GM12878 (cell line): ENCODE results near the gene CMAS. TPM values are rescaled to one million over a fixed set of nuclear protein-coding genes. Genes with fewer than 3 reads are reported as not detected.

ENCODE experiments used
- ATAC-seq: fragments of 200-7000 bp; cut with Tn5 transposase; 3 replicates; pipeline ENCODE4 v1.9.1; 2020; ENCODE audit warnings: mild to moderate bottlenecking, moderate library complexity
- BruUV-seq: library from RNA; stranded (reverse); fragments of 400-500 nt; replicated peaks from 2 replicates; lab custom pipeline; 2021; lab: Mats Ljungman, UMichigan
- CTCF ChIA-PET: fragments of 300-600 bp; sonication (Branson Sonifier 250); formaldehyde crosslinking; extraction: SDS; loops from one replicate; lab custom pipeline; 2021; ENCODE audit warnings: inconsistent platforms; lab: Yijun Ruan, JAX
- POLR2A ChIA-PET: fragments of 350-600 bp; formaldehyde crosslinking; extraction: SDS; loops from one replicate; lab custom pipeline; 2021; ENCODE audit warnings: inconsistent platforms; lab: Charles Lee
- RAD21 ChIA-PET: fragments of 300-600 bp; sonication (Branson Sonifier 250); formaldehyde crosslinking; loops from one replicate; lab custom pipeline; 2023; ENCODE audit warnings: antibody characterized with exemption; ENCODE audit not compliant: unreplicated experiment; lab: Charles Lee
- SMC1A ChIA-PET: fragments of 300-600 bp; sonication (Branson Sonifier 250); formaldehyde crosslinking; loops from one replicate; lab custom pipeline; 2023; ENCODE audit not compliant: unreplicated experiment, uncharacterized antibody; lab: Charles Lee
- DNase-seq: peaks from one replicate; pipeline ENCODE4 v3.0.0-alpha.2; 2011; ENCODE audit warnings: low read depth, low spot score
- FAIRE-seq: peaks from 3 replicates; lab custom pipeline; 2011; peaks lifted over from hg19 to GRCh38; lab: Jason Lieb, UNC
- H2AFZ ChIP-seq: 2 replicates; pipeline ENCODE4 v1.6.0; 2011; ENCODE audit warnings: low read depth, low read length, control low read depth; ENCODE audit not compliant: control insufficient read depth
- H3K27ac ChIP-seq: 2 replicates; pipeline ENCODE4 v1.5.1; 2011; ENCODE audit warnings: control low read depth; ENCODE audit not compliant: control insufficient read depth, insufficient read depth
- H3K27me3 ChIP-seq, 2 experiments: replicated peaks in 1 of 2; 2 replicates each; pipeline versions ENCODE4 v1.6.0 to v1.6.1; 2011; ENCODE audit warnings: low read length in 1 of 2; ENCODE audit not compliant: control insufficient read depth in 2 of 2, insufficient read depth in 2 of 2
- H3K36me3 ChIP-seq, 2 experiments: 2 replicates each; pipeline ENCODE4 v1.5.1; 2011; ENCODE audit warnings: low read length in 1 of 2; ENCODE audit not compliant: control insufficient read depth in 2 of 2, insufficient read depth in 2 of 2
- H3K4me1 ChIP-seq: 2 replicates; pipeline ENCODE4 v1.6.1; 2011; ENCODE audit warnings: mild to moderate bottlenecking, low read length, moderate library complexity, mixed read lengths; ENCODE audit not compliant: control insufficient read depth, insufficient read depth
- H3K4me2 ChIP-seq: 2 replicates; pipeline ENCODE4 v1.6.0; 2011; ENCODE audit warnings: control low read depth; ENCODE audit not compliant: control insufficient read depth, insufficient read depth
- H3K4me3 ChIP-seq: fragments of 200-600 bp; sonication (generic); 2 replicates; pipeline ENCODE4 v1.5.1; 2016
- H3K79me2 ChIP-seq: 2 replicates; pipeline ENCODE4 v1.6.0; 2011; ENCODE audit warnings: low read length; ENCODE audit not compliant: control insufficient read depth, insufficient read depth
- H3K9ac ChIP-seq: 2 replicates; pipeline ENCODE4 v1.8.0; 2011; ENCODE audit warnings: low read length, control low read depth, mixed read lengths; ENCODE audit not compliant: control insufficient read depth, insufficient read depth
- H3K9me3 ChIP-seq: replicated peaks from 3 replicates; pipeline ENCODE4 v1.5.1; 2011; ENCODE audit warnings: mild to moderate bottlenecking, low read length; ENCODE audit not compliant: control insufficient read depth, insufficient read depth
- H4K20me1 ChIP-seq: 2 replicates; pipeline ENCODE4 v1.6.0; 2011; ENCODE audit not compliant: control insufficient read depth, insufficient read depth
- CHD4 ChIP-seq: fragments of 200-600 bp; sonication (generic); IDR thresholded peaks from 2 replicates; pipeline ENCODE4 v1.6.1; 2016; ENCODE audit warnings: mild to moderate bottlenecking
- ELK1 ChIP-seq: IDR thresholded peaks from 2 replicates; pipeline ENCODE4 v1.6.1; 2012; ENCODE audit warnings: low read depth, low read length, improper control_type of control experiment
- MXI1 ChIP-seq: fragments of 150-350 bp; IDR thresholded peaks from 2 replicates; pipeline ENCODE4 v1.6.1; 2011; ENCODE audit warnings: low read depth, mild to moderate bottlenecking, inconsistent platforms, low read length, improper control_type of control experiment
- SUPT20H ChIP-seq: IDR thresholded peaks from 2 replicates; pipeline ENCODE4 v1.6.1; 2011; ENCODE audit warnings: low read depth, mild to moderate bottlenecking, low read length, moderate library complexity, borderline replicate concordance; ENCODE audit not compliant: control insufficient read depth
- ZBTB11 ChIP-seq: fragments of 450-650 bp; formaldehyde crosslinking; IDR thresholded peaks from 2 replicates; pipeline ENCODE4 v1.5.0; 2022; ENCODE audit warnings: mild to moderate bottlenecking, missing genetic modification characterization
- WGBS: methylation state at CpG from one replicate; pipeline ENCODE4 v1.1.6; 2016; ENCODE audit warnings: low lambda C conversion rate; ENCODE audit not compliant: insufficient replicate concordance, insufficient coverage; ENCODE audit errors: missing lambda C conversion rate; 5-methylcytosine and 5-hydroxymethylcytosine counted together
- in situ Hi-C: fragments of 300-500 bp; cut with MboI; formaldehyde crosslinking; loops from 9 replicates; pipeline ENCODE4 v1.14.3; 2018; ENCODE audit warnings: mixed read lengths
- intact Hi-C: fragments of 100-400 bp; cut with micrococcal nuclease; formaldehyde crosslinking; loops from one replicate; pipeline ENCODE4 v1.14.2; 2022; ENCODE audit not compliant: unreplicated experiment
- polyA plus RNA-seq, 11 experiments: library from polyadenylated mRNA; depleted of rRNA in 4 of 11; unstranded in 6 of 11; stranded (reverse) in 5 of 11; fragments of >200 nt; fragmentation: Nextera tagmentation in 4 of 11; fragmentation: Illumina TruSeq in 1 of 11; extraction: Ambion mirVana in 4 of 11; extraction: Trizol in 1 of 11; gene quantifications; 1 replicate in 1 of 11; 2 replicates in 10 of 11; pipeline versions ENCODE4 v1.2.1 to v1.2.3, GENCODE V29; 2011 to 2016; ENCODE audit warnings: inconsistent platforms in 2 of 11, missing spikeins in 2 of 11, low read depth in 1 of 11
- total RNA-seq, 4 experiments: library from RNA; depleted of rRNA in 3 of 4; stranded (reverse); fragments of >200 nt in 3 of 4; fragmentation: Illumina TruSeq in 1 of 4; extraction: Trizol in 1 of 4; gene quantifications; 2 replicates each; pipeline versions ENCODE4 v1.2.1 to v1.2.3, GENCODE V29; 2013 to 2021

The CMAS gene
- total and polyA plus RNA-seq, 10 of the 15 experiments (the other 5 are each of a cell fraction or from before 2014, with no cell fraction given), result 12.9 to 73.2 (median 30.8) TPM

- WGBS, result 0% methylated on average over 1 of the region's 1 CpG
- in situ Hi-C loops, result no loop called here
These were observed 38.8 kb downstream of the CMAS start for GRCh38 chr12:22084852-22085251.

More at GRCh38 chr12:22084852-22085251, 38.8 kb downstream of the CMAS start:
- BruUV-seq, result no TSS peak
- ChIA-PET RAD21 (no interaction called here), SMC1A (no interaction called here), CTCF (interaction anchor here (1.0 to 2.4 kb wide), 3 partner anchors 8 to 387 kb away, joined by 3 to 8 read pairs (median 3); no protein-coding TSS in a partner anchor), POLR2A (no interaction called here)
- H3K27me3 ChIP-seq, result no peaks in the 10 kb centered on the region
- FAIRE-seq (no peak), ATAC-seq (no peak), DNase-seq (no peak)
- no peaks in the 10 kb centered on the region for H4K20me1 ChIP-seq
- TF ChIP-seq MXI1 (no peak), ELK1 (no peak), ZBTB11 (CRISPR knock-in tag) (no peak), CHD4 (no peak), SUPT20H (no peak)
- no peak overlapping the region for H3K9ac ChIP-seq
- H3K4me3 ChIP-seq, result no peak overlapping the region
- H3K4me2 ChIP-seq, result no peak overlapping the region
- H2AFZ ChIP-seq, result no peak overlapping the region
- H3K36me3 ChIP-seq, result no peaks in the 10 kb centered on the region
- no peaks in the 10 kb centered on the region for H3K9me3 ChIP-seq
- H3K4me1 ChIP-seq, result no peaks in the 10 kb centered on the region
- intact Hi-C loops, result loop anchor here (5.0 kb wide), 1 partner anchor 372 kb away; no protein-coding TSS in a partner anchor
- no peak overlapping the region for H3K27ac ChIP-seq
- no peaks in the 10 kb centered on the region for H3K79me2 ChIP-seq
